Caco-2 (cell line): ENCODE data around the gene TUFM. TPM values are rescaled to one million over a fixed set of nuclear protein-coding genes. Genes with fewer than 3 reads are reported as not detected.

Experiments used
- Bru-seq: library from RNA; stranded (reverse); fragments of 400-500 nt; gene quantifications from one replicate; lab custom pipeline; 2021; lab: Mats Ljungman, UMichigan
- BruChase-seq, 2 experiments: library from RNA; stranded (reverse); fragments of 400-500 nt; gene quantifications; one replicate each; lab custom pipeline; 2021; lab: Mats Ljungman, UMichigan
- BruUV-seq: library from RNA; stranded (reverse); fragments of 400-500 nt; replicated peaks from 2 replicates; lab custom pipeline; 2021; lab: Mats Ljungman, UMichigan
- CTCF ChIA-PET: fragments of 300-600 bp; sonication (Branson Sonifier 250); formaldehyde crosslinking; loops from one replicate; lab custom pipeline; 2022; ENCODE audit warnings: antibody characterized with exemption; lab: Charles Lee
- POLR2A ChIA-PET: fragments of 300-600 bp; sonication (Branson Sonifier 250); formaldehyde crosslinking; loops from one replicate; lab custom pipeline; 2022; ENCODE audit warnings: antibody characterized with exemption; lab: Charles Lee
- DNase-seq, 2 experiments: peaks; one replicate each; pipeline versions ENCODE4 v3.0.0 to v3.0.0-alpha.2; 2020 to 2022
- H3K27me3 ChIP-seq: replicated peaks from 2 replicates; pipeline ENCODE4 v1.6.0; 2011; ENCODE audit warnings: low read length; ENCODE audit not compliant: control insufficient read depth, insufficient read depth
- H3K36me3 ChIP-seq: 2 replicates; pipeline ENCODE4 v1.5.1; 2011; ENCODE audit warnings: low read length; ENCODE audit not compliant: control insufficient read depth, insufficient read depth
- H3K4me1 ChIP-seq: fragments of 250-450 bp; sonication (Bioruptor Pico); 2 replicates; pipeline ENCODE4 v1.5.1; 2020; ENCODE audit warnings: mild to moderate bottlenecking
- H3K4me3 ChIP-seq: 2 replicates; pipeline ENCODE4 v1.5.1; 2011; ENCODE audit warnings: low read depth, mild to moderate bottlenecking, control low read depth, low read length
- H3K9me3 ChIP-seq: fragments of 250-450 bp; sonication (Bioruptor Pico); 2 replicates; pipeline ENCODE4 v1.5.1; 2020; ENCODE audit warnings: mild to moderate bottlenecking, moderate library complexity
- H3K27ac Mint-ChIP-seq: one replicate; pipeline ENCODE4 v1.8.0; 2022; ENCODE audit warnings: mixed read lengths; ENCODE audit not compliant: unreplicated experiment
- H3K27me3 Mint-ChIP-seq: one replicate; pipeline ENCODE4 v1.8.0; 2022; ENCODE audit warnings: mixed read lengths; ENCODE audit not compliant: insufficient read depth, unreplicated experiment
- H3K36me3 Mint-ChIP-seq: one replicate; pipeline ENCODE4 v1.8.0; 2022; ENCODE audit warnings: mild to moderate bottlenecking, mixed read lengths; ENCODE audit not compliant: insufficient read depth, unreplicated experiment
- H3K4me1 Mint-ChIP-seq: one replicate; pipeline ENCODE4 v1.8.0; 2022; ENCODE audit warnings: low read depth, mixed read lengths; ENCODE audit not compliant: unreplicated experiment
- H3K4me3 Mint-ChIP-seq: one replicate; pipeline ENCODE4 v1.8.0; 2022; ENCODE audit warnings: mild to moderate bottlenecking, moderate library complexity, mixed read lengths; ENCODE audit not compliant: unreplicated experiment
- H3K9me3 Mint-ChIP-seq: one replicate; pipeline ENCODE4 v1.8.0; 2022; ENCODE audit warnings: mixed read lengths; ENCODE audit not compliant: unreplicated experiment
- intact Hi-C: fragments of 100-400 bp; cut with micrococcal nuclease; formaldehyde crosslinking; loops from one replicate; pipeline ENCODE4 v1.10.0; 2022; ENCODE audit not compliant: unreplicated experiment
- long read RNA-seq: library from polyadenylated mRNA; stranded (forward); transcript quantifications from one replicate; pipeline ENCODE4 v2.0.0, GENCODE V29; 2022
- total RNA-seq: library from RNA; stranded (reverse); gene quantifications from 2 replicates; pipeline ENCODE4 v1.2.3, GENCODE V29; 2022
- TF ChIP-seq, protein P1 (sequence below), 2 experiments: fragments of 200-600 bp in 1 of 2; IDR thresholded peaks; 1 replicate in 1 of 2; 2 replicates in 1 of 2; pipeline versions ENCODE4 v1.5.1 to v1.8.0; 2011 to 2022; ENCODE audit warnings: antibody characterized with exemption in 1 of 2, control low read depth in 1 of 2, inconsistent platforms in 1 of 2, low read depth in 1 of 2, low read length in 1 of 2, mild to moderate bottlenecking in 1 of 2, moderate library complexity in 1 of 2; ENCODE audit not compliant: insufficient read depth in 1 of 2, severe bottlenecking in 1 of 2, unreplicated experiment in 1 of 2

TUFM gene
- total RNA-seq (207 and 234 TPM in 2 replicates), Bru-seq, nascent RNA (percentile 85 among the genes with signal in this experiment), BruChase-seq, experiment 1, labeled RNA remaining after a 2-hour chase (percentile 92 among the genes with signal in this experiment), BruChase-seq, experiment 2, labeled RNA remaining after a 6-hour chase (percentile 97 among the genes with signal in this experiment)
- long read RNA-seq, transcript TUFM-201 (10 exons, 2,071 nt), result major isoform, 539 of 593 reads
- long read RNA-seq, partial matches to known transcripts, result 17 of 593 reads
- long read RNA-seq, other reads (novel, unspliced or antisense), result 37 of 593 reads

DNA sequence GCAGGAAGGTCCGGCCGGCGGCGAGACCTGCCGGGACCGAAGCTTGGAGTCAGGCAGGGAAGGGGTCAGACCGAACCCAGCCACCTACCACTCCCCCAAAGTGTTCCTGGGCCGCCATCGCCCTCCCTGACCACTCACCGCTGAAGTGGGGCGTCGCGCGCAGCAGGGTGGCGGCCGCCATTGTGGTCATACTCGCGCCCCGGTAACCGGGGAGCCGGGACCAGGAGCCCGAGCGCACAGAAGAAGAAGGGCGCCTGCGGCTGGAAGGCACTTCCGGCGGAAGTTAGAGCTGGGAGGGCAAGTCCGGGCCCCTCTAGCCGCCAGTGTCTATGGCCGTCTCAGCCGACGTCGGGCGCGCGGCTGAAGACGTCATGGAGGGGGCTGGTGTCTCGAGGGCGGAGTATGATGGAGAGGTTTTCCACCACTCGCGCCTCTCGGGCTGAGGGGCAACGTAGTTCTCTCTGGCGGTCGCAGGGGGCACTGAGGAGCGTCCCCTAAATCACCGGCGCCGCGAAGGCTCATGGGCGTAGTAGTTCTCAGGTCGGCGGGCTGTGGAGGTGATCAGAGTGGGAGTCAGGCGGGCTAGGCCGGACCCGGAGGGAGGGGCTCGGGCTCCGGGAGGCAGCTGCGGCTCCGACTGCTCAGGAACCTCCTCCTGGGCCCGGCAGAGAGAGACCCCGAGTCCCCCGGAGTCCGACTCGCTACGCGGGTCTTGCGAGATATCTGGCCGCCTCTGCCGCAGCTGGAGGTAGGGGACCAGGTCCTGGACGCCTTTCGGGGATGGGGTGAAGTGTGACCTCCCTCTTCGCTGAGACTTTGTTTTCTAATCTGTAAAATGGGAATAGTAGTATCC is at the start of gene TUFM:
TSS of gene TUFM (minus strand) at position 269 of the 853 bp plus-strand sequence. CDS start at position 190, 79 bp downstream.
- BruUV-seq, result no TSS peak
- TF ChIP-seq, protein P1, sequence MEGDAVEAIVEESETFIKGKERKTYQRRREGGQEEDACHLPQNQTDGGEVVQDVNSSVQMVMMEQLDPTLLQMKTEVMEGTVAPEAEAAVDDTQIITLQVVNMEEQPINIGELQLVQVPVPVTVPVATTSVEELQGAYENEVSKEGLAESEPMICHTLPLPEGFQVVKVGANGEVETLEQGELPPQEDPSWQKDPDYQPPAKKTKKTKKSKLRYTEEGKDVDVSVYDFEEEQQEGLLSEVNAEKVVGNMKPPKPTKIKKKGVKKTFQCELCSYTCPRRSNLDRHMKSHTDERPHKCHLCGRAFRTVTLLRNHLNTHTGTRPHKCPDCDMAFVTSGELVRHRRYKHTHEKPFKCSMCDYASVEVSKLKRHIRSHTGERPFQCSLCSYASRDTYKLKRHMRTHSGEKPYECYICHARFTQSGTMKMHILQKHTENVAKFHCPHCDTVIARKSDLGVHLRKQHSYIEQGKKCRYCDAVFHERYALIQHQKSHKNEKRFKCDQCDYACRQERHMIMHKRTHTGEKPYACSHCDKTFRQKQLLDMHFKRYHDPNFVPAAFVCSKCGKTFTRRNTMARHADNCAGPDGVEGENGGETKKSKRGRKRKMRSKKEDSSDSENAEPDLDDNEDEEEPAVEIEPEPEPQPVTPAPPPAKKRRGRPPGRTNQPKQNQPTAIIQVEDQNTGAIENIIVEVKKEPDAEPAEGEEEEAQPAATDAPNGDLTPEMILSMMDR (IDR thresholded peaks at IDR 0.05; ENCODE audit: insufficient read depth in 1 of 2, low read depth in 1 of 2, low read length in 1 of 2, severe bottlenecking in 1 of 2, unreplicated experiment in 1 of 2), result peak; percentile 56 to 79
- ChIA-PET CTCF (interaction anchor here (0.9 to 1.5 kb wide), 3 partner anchors 17 to 99 kb away, joined by 3 to 5 read pairs (median 3); partner anchors contain the start of gene SH2B1), POLR2A (interaction anchor here (0.5 to 1.9 kb wide), 6 partner anchors 16 to 541 kb away, joined by 3 to 14 read pairs (median 3); partner anchors contain the start of gene ATXN2L)
- H3K4me3 ChIP-seq, result peak within 1 kb of the TSS; percentile 90
- Mint-ChIP-seq H3K4me3 (peak within 1 kb of the TSS; percentile 92), H3K36me3 (peaks cover 51% of the 10 kb centered on the region), H3K9me3 (no peaks in the 10 kb centered on the region), H3K27ac (peak within 1 kb of the TSS; percentile 96), H3K27me3 (no peaks in the 10 kb centered on the region), H3K4me1 (no peaks in the 10 kb centered on the region)
- H3K27me3 ChIP-seq, result no peaks in the 10 kb centered on the region
- H3K9me3 ChIP-seq, result no peaks in the 10 kb centered on the region
- peak; percentile 97 for DNase-seq
- H3K36me3 ChIP-seq, result peaks cover 4% of the 10 kb centered on the region
- intact Hi-C loops, result loop anchor here (1.0 to 2.0 kb wide), 4 partner anchors 17 to 98 kb away; partner anchors contain the start of gene SH2B1
- 0 out of 2 replicates have a peak, but pooled peaks cover 8% of the 10 kb centered on the region for H3K4me1 ChIP-seq

DNA sequence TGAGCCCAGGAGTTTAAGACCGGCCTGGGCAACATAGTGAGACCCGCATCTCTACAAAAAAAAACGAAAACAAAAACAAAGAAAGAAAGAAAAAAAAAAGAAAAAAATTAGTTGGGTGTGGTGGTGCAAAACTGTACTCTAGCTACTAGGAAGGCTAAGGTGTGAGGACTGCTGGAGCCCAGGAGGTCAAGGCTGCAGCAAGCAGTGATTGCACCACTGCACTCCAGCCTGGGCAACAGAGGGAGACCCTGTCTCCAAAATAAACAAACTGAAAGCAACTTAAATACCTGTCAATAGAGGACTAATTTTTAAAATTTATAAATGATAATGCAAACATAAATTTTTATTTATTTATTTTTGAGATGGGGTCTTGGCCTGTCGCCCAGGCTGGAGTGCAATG is 49.5 kb upstream of the TUFM start:
- Mint-ChIP-seq H3K27ac (no peak overlapping the region), H3K27me3 (no peaks in the 10 kb centered on the region), H3K4me3 (no peak overlapping the region), H3K36me3 (no peaks in the 10 kb centered on the region), H3K9me3 (no peaks in the 10 kb centered on the region), H3K4me1 (no peaks in the 10 kb centered on the region)
- BruUV-seq, result no TSS peak
- TF ChIP-seq, protein P1 (IDR thresholded peaks at IDR 0.05; ENCODE audit: insufficient read depth in 1 of 2, low read depth in 1 of 2, low read length in 1 of 2, severe bottlenecking in 1 of 2, unreplicated experiment in 1 of 2), result no peak
- intact Hi-C loops, result no loop called here
- H3K27me3 ChIP-seq, result no peaks in the 10 kb centered on the region
- no peak for DNase-seq
- ChIA-PET CTCF (interaction anchor here (0.6 kb wide), 1 partner anchor 27 kb away, joined by 3 read pairs; no protein-coding TSS in a partner anchor), POLR2A (interaction anchor here (0.6 kb wide), 1 partner anchor 1170 kb away, joined by 3 read pairs; the partner anchor contains the start of gene ALDOA)
- H3K36me3 ChIP-seq, result no peaks in the 10 kb centered on the region
- H3K4me1 ChIP-seq, result no peaks in the 10 kb centered on the region
- H3K4me3 ChIP-seq, result no peak overlapping the region
- H3K9me3 ChIP-seq, result no peaks in the 10 kb centered on the region

DNA sequence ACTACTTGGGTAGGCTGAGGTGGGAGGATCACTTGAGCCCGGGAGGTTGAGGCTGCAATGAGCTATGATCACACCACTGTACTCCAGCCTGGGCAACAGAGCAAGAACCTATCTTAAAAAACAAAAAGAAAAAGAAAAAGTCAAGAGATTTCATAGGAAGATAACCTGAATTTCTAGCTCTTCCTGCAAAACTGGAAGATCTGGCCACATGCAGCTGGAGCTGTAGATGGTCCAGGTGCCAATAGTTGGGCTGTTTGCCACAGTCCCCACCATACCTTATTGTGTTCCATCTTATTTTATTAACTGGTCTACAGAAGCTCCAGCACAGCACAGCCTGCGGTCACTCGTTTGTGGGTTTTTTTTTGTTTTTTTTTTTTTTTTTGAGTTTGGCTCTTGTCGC is 47.1 kb upstream of the TUFM start:
- Histone ChIP-seq H3K36me3 (no peaks in the 10 kb centered on the region), H3K4me3 (no peak overlapping the region), H3K27me3 (no peaks in the 10 kb centered on the region), H3K9me3 (no peaks in the 10 kb centered on the region), H3K4me1 (no peaks in the 10 kb centered on the region)
- intact Hi-C loops, result no loop called here
- H3K27ac Mint-ChIP-seq, result no peak overlapping the region
- CTCF ChIA-PET, result no interaction called here
- TF ChIP-seq, protein P1 (IDR thresholded peaks at IDR 0.05; ENCODE audit: insufficient read depth in 1 of 2, low read depth in 1 of 2, low read length in 1 of 2, severe bottlenecking in 1 of 2, unreplicated experiment in 1 of 2), result no peak
- no peaks in the 10 kb centered on the region for H3K27me3 Mint-ChIP-seq
- BruUV-seq, result no TSS peak
- no peak overlapping the region for H3K4me3 Mint-ChIP-seq
- no peak for DNase-seq
- H3K4me1 Mint-ChIP-seq, result no peaks in the 10 kb centered on the region
- no peaks in the 10 kb centered on the region for H3K36me3 Mint-ChIP-seq
- no peaks in the 10 kb centered on the region for H3K9me3 Mint-ChIP-seq
- POLR2A ChIA-PET, result no interaction called here
